ENCODE measurements around the gene TPR. TPM values are rescaled to one million over a fixed set of nuclear protein-coding genes. Genes with fewer than 3 reads are reported as not detected.

Gene TPR
- polyA plus RNA-seq, 2 of the 4 experiments (the other 2 are of a cell fraction), result 49.0 to 93.2 TPM

GRCh38 chr1:186391841-186392240, 16.8 kb upstream of the TPR start:
- ChIA-PET POLR2A (no interaction called here), CTCF (no interaction called here)
- Histone ChIP-seq H3K4me3 (no peak overlapping the region), H3K9me3 (no peaks in the 10 kb centered on the region), H3K4me2 (no peak overlapping the region), H3K27ac (no peak overlapping the region), H3K4me1 (peaks cover 7% of the 10 kb centered on the region; the same call in 1 of the 3 replicates)
- FAIRE-seq (no peak), DNase-seq (ENCODE audit: low read depth in 1 of 2, low spot score in 1 of 2) (no peak), ATAC-seq (no peak)
- WGBS (ENCODE audit: missing lambda C conversion rate), result 89% methylated on average over 4 of the region's 4 CpGs
- no peak for TF ChIP-seq CBX8 (IDR thresholded peaks at IDR 0.05)
- no peak for TF ChIP-seq HOXA7 (CRISPR knock-in tag; IDR thresholded peaks at IDR 0.05)
- no peak for TF ChIP-seq ZSCAN20 (CRISPR knock-in tag; IDR thresholded peaks at IDR 0.05)
- TF ChIP-seq HEYL (CRISPR knock-in tag; IDR thresholded peaks at IDR 0.05), result no peak

- POLR2A ChIA-PET, result no interaction called here
- H3K4me3 ChIP-seq, result no peak overlapping the region
- no peak for TF ChIP-seq MAX (IDR thresholded peaks at IDR 0.05)
- DNase-seq (ENCODE audit: low read depth in 1 of 2, low spot score in 1 of 2), result no peak
- no peak for FAIRE-seq
- H3K9me3 ChIP-seq, result no peaks in the 10 kb centered on the region
- H3K27ac ChIP-seq, result no peak overlapping the region
- CTCF ChIA-PET, result no interaction called here
- no peak for ATAC-seq
- WGBS (ENCODE audit: missing lambda C conversion rate), result 96% methylated on average over 1 of the region's 1 CpG
- no peak overlapping the region for H3K4me2 ChIP-seq
- peaks cover 7% of the 10 kb centered on the region; the same call in 1 of the 3 replicates for H3K4me1 ChIP-seq
These were observed 15.9 kb upstream of the TPR start for GRCh38 chr1:186390925-186391324.

GRCh38 chr1:186386725-186387383, 11.8 kb upstream of the TPR start:
- Histone ChIP-seq H3K9me3 (no peaks in the 10 kb centered on the region), H3K4me1 (no peaks in the 10 kb centered on the region), H3K4me2 (no peak overlapping the region), H3K4me3 (no peak overlapping the region), H3K27ac (no peak overlapping the region)
- ChIA-PET CTCF (interaction anchor here (3.4 kb wide), 1 partner anchor 11 kb away, joined by 18 read pairs; the partner anchor contains the start of genes ODR4 and TPR), POLR2A (interaction anchor here (1.1 kb wide), 1 partner anchor 293 kb away, joined by 3 read pairs; the partner anchor contains the start of gene PTGS2)
- WGBS (ENCODE audit: missing lambda C conversion rate), result 96% methylated on average over 3 of the region's 3 CpGs
- FAIRE-seq (no peak), ATAC-seq (no peak), DNase-seq (ENCODE audit: low read depth in 1 of 2, low spot score in 1 of 2) (no peak)
- TF ChIP-seq ZC3H11A (IDR thresholded peaks at IDR 0.05), result no peak
- TF ChIP-seq PBX3 (IDR thresholded peaks at IDR 0.05), result no peak
- TF ChIP-seq FOSB (CRISPR knock-in tag; IDR thresholded peaks at IDR 0.05), result no peak
- no peak for TF ChIP-seq CHD4 (IDR thresholded peaks at IDR 0.05; ENCODE audit: borderline replicate concordance)
- no peak for TF ChIP-seq MYC (IDR thresholded peaks at IDR 0.05; ENCODE audit: borderline replicate concordance, low read length)
- TF ChIP-seq RARB (CRISPR knock-in tag; IDR thresholded peaks at IDR 0.05), result no peak
- TF ChIP-seq CHD2 (IDR thresholded peaks at IDR 0.05; ENCODE audit: low read length, partially characterized antibody), result no peak
- no peak for TF ChIP-seq USF2 (IDR thresholded peaks at IDR 0.05)
- TF ChIP-seq EHMT2 (IDR thresholded peaks at IDR 0.05; ENCODE audit: low read depth), result no peak
- TF ChIP-seq FOXS1 (CRISPR knock-in tag; IDR thresholded peaks at IDR 0.05), result no peak
- TF ChIP-seq GATA3 (IDR thresholded peaks at IDR 0.05; ENCODE audit: borderline replicate concordance), result no peak
- no peak for TF ChIP-seq ZSCAN20 (CRISPR knock-in tag; IDR thresholded peaks at IDR 0.05)
- no peak for TF ChIP-seq ATOH8 (CRISPR knock-in tag; IDR thresholded peaks at IDR 0.05; ENCODE audit: low read depth)
- no peak for TF ChIP-seq FOSL2 (IDR thresholded peaks at IDR 0.05)
- no peak for TF ChIP-seq FOSL2 (CRISPR knock-in tag; IDR thresholded peaks at IDR 0.05)
- TF ChIP-seq JUN (IDR thresholded peaks at IDR 0.05), result no peak
- no peak for TF ChIP-seq MAX (IDR thresholded peaks at IDR 0.05)
- no peak for TF ChIP-seq POLR2A (IDR thresholded peaks at IDR 0.05; ENCODE audit: low read length)
- no peak for TF ChIP-seq MAZ (IDR thresholded peaks at IDR 0.05; ENCODE audit: borderline replicate concordance, low read depth, low read length)
- no peak for TF ChIP-seq BHLHE40 (IDR thresholded peaks at IDR 0.05; ENCODE audit: low read depth, low read length)

All from A549 (cell line).